Nephron (organoid): ENCODE results near the gene SECISBP2.

Experiments
- H3K27ac Mint-ChIP-seq, 3 experiments: 2 replicates each; pipeline ENCODE4 v1.8.0; 2020; ENCODE audit warnings: mixed read lengths in 3 of 3, mild to moderate bottlenecking in 2 of 3, moderate library complexity in 1 of 3
- H3K27me3 Mint-ChIP-seq: 2 replicates; pipeline ENCODE4 v1.8.0; 2021; ENCODE audit warnings: low read depth, mild to moderate bottlenecking, moderate library complexity, mixed read lengths
- H3K36me3 Mint-ChIP-seq: 2 replicates; pipeline ENCODE4 v1.8.0; 2020; ENCODE audit warnings: low read depth, mixed read lengths
- H3K4me1 Mint-ChIP-seq: 2 replicates; pipeline ENCODE4 v1.8.0; 2020; ENCODE audit warnings: mixed read lengths
- H3K4me3 Mint-ChIP-seq, 3 experiments: 2 replicates each; pipeline ENCODE4 v1.8.0; 2020; ENCODE audit warnings: mild to moderate bottlenecking in 3 of 3, mixed read lengths in 3 of 3, moderate library complexity in 2 of 3
- H3K9me3 Mint-ChIP-seq: 2 replicates; pipeline ENCODE4 v1.8.0; 2020; ENCODE audit warnings: mixed read lengths
- TF ChIP-seq, protein P1 (sequence below), 3 experiments: fragments of 200-600 bp; sonication (generic); IDR thresholded peaks; one replicate each; pipeline ENCODE4 v1.5.0; 2021; ENCODE audit warnings: antibody characterized with exemption in 3 of 3; ENCODE audit not compliant: unreplicated experiment in 3 of 3

SECISBP2 gene

DNA sequence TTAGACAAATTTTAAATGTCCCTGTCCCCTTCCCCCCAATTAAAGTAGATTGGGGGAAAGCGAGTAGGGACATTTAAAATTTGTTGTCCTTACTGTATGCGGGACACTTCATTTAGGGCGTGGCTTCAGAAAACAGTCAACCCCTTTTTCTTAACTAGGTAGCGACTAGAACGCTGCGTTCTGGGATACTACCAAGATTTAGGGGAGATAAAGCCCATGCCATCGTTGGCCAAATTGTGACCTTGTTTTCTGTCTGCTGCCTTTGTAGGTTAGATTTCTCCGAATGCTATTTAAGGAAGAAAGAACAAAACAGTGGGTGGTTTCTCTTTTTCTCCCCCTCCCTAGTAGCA lies 6.1 kb upstream of the SECISBP2 start:
- Mint-ChIP-seq H3K27me3 (no peaks in the 10 kb centered on the region), H3K4me3 (peak overlapping the region; percentile 93 to 99 (median 97)), H3K36me3 (peaks cover 17% of the 10 kb centered on the region), H3K4me1 (peaks cover 36% of the 10 kb centered on the region), H3K27ac (peak overlapping the region; percentile 45 to 88 (median 50)), H3K9me3 (no peaks in the 10 kb centered on the region)
- TF ChIP-seq, protein P1, sequence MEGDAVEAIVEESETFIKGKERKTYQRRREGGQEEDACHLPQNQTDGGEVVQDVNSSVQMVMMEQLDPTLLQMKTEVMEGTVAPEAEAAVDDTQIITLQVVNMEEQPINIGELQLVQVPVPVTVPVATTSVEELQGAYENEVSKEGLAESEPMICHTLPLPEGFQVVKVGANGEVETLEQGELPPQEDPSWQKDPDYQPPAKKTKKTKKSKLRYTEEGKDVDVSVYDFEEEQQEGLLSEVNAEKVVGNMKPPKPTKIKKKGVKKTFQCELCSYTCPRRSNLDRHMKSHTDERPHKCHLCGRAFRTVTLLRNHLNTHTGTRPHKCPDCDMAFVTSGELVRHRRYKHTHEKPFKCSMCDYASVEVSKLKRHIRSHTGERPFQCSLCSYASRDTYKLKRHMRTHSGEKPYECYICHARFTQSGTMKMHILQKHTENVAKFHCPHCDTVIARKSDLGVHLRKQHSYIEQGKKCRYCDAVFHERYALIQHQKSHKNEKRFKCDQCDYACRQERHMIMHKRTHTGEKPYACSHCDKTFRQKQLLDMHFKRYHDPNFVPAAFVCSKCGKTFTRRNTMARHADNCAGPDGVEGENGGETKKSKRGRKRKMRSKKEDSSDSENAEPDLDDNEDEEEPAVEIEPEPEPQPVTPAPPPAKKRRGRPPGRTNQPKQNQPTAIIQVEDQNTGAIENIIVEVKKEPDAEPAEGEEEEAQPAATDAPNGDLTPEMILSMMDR (IDR thresholded peaks at IDR 0.05; ENCODE audit: unreplicated experiment in 3 of 3), result no peak

DNA sequence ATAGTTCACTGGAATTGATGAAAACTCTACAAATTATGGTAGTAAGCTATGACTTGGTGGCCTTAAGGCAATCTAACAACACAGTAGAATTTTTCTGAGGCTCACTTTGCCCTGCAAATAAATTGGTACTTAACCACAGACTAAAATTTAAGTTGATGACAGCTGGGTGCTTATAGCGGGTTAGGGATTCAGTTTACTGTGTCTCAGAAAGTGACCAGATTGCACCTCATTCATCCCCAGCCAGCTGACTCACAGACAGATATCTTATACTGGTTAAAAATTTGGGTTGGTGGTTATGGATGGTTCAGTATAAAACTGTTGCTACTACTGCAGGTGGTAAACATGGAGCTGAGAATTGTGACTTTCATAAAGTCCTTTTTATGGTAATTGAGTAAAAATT lies 4.5 kb upstream of the SECISBP2 start:
- Mint-ChIP-seq H3K36me3 (peaks cover 23% of the 10 kb centered on the region), H3K27ac (peak overlapping the region; percentile 45 to 78 (median 76)), H3K4me3 (peak overlapping the region; percentile 79 to 99 (median 93)), H3K9me3 (no peaks in the 10 kb centered on the region), H3K4me1 (peaks cover 43% of the 10 kb centered on the region), H3K27me3 (no peaks in the 10 kb centered on the region)
- TF ChIP-seq, protein P1 (IDR thresholded peaks at IDR 0.05; ENCODE audit: unreplicated experiment in 3 of 3), result no peak

DNA sequence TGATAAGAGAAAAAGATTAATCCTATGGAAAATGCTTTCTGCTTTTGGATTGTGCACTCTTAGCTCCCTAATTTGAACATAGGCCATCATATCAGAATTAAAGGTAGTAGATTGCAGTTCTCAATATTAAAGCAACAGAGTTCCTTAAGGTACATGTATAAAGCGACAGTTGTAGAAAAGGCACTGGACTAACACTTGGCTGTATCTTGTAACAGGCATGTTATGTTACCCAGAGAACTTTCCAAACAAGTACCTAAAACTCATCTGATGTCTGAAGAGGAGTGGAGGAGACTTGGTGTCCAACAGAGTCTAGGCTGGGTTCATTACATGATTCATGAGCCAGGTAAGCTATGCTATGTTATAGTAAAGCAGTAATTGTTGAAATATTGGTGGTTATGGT lies 3.3 kb upstream of the SECISBP2 start:
- TF ChIP-seq, protein P1 (IDR thresholded peaks at IDR 0.05; ENCODE audit: unreplicated experiment in 3 of 3), result no peak
- Mint-ChIP-seq H3K27me3 (no peaks in the 10 kb centered on the region), H3K9me3 (no peaks in the 10 kb centered on the region), H3K27ac (peak overlapping the region; percentile 45 to 78 (median 76)), H3K4me3 (peak overlapping the region; percentile 51 to 99 (median 79)), H3K4me1 (peaks cover 54% of the 10 kb centered on the region), H3K36me3 (peaks cover 23% of the 10 kb centered on the region)

DNA sequence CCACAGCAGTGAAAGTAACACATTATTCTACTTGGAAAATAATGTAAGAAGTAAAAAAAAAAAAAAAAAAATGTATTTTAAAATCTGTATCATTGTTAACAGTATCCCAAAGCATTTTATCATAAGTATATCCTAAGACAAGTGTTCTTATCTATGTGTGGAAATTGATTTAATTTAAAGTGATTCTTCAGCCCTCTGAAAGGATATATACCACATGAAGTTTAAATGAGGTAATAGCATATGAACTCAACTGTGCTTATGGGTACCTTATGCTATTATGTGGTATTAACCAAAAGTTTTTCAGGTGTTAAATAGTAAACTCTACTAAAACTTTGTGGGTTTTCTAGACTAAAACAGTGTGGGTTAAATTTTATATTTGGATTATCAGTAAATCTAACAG lies 2.8 kb upstream of the SECISBP2 start:
- H3K9me3 Mint-ChIP-seq, result no peaks in the 10 kb centered on the region
- H3K4me3 Mint-ChIP-seq, result no peak overlapping the region
- peak overlapping the region in 1 of 3 experiments; percentile 43 for H3K27ac Mint-ChIP-seq
- H3K4me1 Mint-ChIP-seq, result peaks cover 56% of the 10 kb centered on the region
- H3K27me3 Mint-ChIP-seq, result no peaks in the 10 kb centered on the region
- TF ChIP-seq, protein P1 (IDR thresholded peaks at IDR 0.05; ENCODE audit: unreplicated experiment in 3 of 3), result no peak
- peaks cover 23% of the 10 kb centered on the region for H3K36me3 Mint-ChIP-seq

DNA sequence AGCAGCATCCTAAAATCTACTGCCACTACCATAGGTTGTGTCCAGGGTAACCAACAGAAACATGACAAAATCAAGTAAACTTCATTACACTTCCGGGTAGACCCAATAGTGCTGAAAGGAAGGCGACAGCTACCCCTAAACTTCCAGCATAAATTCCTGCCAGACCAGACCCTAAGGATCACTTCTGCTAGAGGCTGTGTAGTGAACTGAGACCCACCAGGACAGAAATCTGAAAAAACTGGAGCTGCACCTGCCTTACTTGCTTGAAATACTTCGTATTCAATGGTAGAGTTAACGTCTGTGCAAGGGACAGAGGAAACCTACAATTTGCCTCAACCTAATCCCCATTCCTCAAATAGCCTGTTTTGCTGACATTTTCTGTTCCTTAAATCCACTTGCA lies 1.0 kb upstream of the SECISBP2 start:
- Mint-ChIP-seq H3K36me3 (peaks cover 39% of the 10 kb centered on the region), H3K4me3 (peak overlapping the region; percentile 83 to 92 (median 85)), H3K9me3 (no peaks in the 10 kb centered on the region), H3K27ac (peak overlapping the region; percentile 96 to 98 (median 98)), H3K4me1 (peaks cover 70% of the 10 kb centered on the region), H3K27me3 (no peaks in the 10 kb centered on the region)
- TF ChIP-seq, protein P1 (IDR thresholded peaks at IDR 0.05; ENCODE audit: unreplicated experiment in 3 of 3), result no peak
